NCI-H128 (cell line): ENCODE results near the gene CTRB1.
A peak's percentile ranks its signal among the peaks of the same experiment; 100 is the strongest.
"Not testable (repeated sequence)": the region's sequence is repeated elsewhere in the genome, so short reads cannot be mapped to it uniquely, and the experiment has no call there.

Source experiments
- DNase-seq: peaks from one replicate; lab custom pipeline; 2025; ENCODE audit not compliant: unreplicated experiment; lab: John Stamatoyannopoulos, UW

CTRB1 gene

DNA sequence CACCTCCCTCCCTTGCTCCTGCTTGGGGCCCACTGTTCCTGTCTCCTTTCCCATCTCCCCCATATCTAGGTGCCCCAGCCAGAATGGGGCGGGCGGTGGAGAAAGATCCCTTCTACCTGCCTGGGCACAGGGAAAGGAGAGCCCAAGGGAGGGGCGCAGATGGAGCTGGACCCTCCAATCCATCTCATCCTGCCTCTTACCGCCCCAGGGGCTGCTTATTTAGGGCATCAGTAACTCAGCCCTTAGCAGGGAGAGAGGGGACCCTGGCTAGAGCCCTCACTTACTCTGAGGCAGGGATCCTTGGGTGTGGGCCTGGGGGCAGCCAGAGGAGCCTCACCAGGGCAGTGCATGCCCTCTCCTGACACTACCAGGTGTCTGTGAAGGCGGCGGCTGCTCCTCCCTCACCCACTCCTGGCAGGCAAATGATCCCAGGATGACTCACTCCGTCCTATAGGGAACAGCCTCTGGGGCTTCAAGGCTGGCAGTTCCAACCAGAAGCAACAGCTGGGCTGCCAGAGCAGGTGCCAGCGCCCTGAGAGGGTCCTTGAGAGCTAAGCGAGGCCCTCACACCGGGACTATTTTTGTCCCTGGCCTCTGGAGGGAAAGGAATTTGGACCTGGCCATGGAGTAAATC lies 49.0 kb downstream of the CTRB1 start:
- peak; percentile 45 for DNase-seq

GRCh38 chr16:75269358-75269757 lies 50.6 kb downstream of the CTRB1 start:
- DNase-seq = not testable (repeated sequence)

DNA sequence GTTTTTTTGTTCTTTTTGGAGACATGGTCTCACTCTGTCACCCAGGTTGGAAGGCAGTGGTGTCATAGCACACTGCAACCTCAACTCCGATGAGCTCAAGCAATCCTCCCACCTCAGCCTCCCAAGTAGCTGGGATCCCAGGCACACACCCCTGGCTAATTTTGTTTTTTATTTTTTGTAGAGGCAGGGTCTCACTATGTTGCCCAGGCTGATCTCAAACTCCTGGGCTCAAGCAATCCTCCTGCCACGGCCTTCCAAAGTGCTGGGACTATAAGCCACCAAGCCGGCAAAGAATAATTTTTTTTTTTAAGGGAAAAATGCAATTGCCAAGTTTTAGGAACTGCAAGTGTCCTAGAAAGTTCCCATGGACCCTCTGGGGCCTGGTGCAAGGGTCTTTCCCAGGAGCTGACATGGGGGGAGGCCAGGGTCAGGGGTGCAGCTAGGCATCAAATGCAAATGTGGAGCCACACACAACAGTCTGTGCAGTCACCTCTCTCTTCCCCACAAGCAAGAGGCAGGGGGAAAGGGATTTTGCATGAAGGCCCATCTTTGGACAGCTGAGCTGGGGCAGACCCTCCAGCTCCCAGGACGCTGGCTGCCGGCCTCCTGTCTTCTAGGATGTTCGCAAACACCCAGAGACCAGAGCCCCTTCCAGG lies 52.8 kb downstream of the CTRB1 start:
- DNase-seq = no peak

DNA sequence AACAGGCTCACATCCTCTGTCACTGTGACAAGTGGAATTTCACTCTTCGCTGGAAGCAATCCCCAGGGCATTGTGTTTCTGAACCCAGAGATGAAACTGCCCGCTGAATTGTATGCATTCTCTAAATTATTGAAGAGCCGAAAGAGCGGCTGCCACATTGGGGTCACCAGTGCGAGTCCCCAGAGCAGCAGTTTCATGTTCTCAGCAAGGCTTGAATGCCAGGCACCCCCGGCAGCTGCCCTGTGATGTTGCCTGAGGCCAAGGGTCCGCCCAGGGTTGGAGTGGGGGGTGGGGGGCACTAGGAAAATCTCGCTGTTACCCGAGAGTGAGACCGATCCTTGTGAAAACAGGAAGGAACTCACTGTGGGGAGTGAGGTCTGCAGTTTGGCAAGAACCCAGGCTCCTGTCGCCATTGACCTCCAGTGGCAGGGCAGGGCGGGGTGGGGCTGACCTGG lies 53.3 kb downstream of the CTRB1 start:
- no peak for DNase-seq

DNA sequence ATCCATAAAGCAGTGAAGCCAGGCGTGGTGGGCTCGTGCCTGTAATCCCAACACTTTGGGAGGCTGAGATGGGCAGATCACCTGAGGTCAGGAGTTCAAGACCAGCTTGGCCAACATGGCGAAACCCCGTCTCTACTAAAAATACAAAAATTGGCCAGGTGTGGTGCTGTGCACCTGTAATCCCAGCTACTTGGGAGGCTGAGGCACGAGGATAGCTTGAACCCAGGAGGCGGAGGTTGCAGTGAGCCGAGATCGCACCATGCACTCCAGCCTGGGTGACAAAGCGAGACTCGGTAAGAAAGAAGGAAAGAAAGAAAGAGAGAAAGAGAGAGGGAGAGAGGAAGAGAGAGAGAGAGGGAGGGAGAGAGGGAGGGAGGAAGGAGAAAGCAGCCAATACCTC lies 53.8 kb downstream of the CTRB1 start:
- not testable (repeated sequence) for DNase-seq

- DNase-seq = no peak
These were observed 54.5 kb downstream of the CTRB1 start for GRCh38 chr16:75273054-75273925.
